ENCODE measurements around the gene ZNF285.
"Not testable (repeated sequence)": the region's sequence is repeated elsewhere in the genome, so short reads cannot be mapped to it uniquely, and the experiment has no call there.

Gene ZNF285

DNA sequence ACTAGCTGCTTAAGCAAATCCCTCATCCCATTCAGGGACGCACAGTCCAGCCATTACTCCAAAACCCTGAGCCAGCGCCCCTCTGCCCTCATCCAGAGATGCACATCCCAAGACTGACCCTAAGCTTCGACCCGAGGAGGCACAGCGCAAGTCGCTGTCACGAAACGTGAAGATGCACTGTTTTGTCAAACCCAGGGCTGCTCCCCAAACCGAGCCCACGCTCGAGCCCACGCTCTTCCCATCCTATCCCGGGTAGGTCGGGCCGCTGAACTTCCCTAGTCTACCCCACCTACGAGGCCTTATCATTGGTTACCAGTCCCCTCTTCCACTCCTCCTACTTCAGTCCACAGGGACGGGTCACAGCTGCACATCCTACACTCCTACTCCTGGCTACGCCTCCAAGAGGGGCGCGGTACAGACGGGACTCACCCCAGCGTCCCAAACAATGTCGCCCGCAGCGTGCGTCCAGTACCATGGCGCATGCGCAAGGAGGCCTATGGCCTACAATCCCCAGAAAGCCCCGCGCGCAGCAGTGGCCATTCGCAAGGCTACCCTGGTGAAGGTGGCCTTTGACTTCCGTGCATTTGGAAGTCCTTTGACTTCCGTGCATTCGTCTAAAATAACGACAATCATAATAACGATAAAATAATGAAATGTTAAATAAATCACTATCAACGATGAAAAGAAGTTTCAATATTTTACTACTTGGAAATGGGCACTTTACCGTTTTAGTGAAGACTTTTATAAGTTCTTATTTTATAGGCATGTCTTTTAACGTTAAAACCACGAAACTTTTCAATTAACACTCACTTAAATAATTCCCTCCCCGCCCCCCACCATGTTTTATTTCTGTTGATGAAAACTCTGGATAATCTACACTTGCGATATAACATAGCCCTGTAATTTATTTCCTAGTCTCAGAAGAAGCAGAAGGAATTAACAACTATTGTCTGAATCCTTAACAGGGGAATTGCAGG is at the start of gene ZNF285:
Gene ZNF285 (minus strand): TSS at position 470 of the 977 bp plus-strand sequence. CDS start 4,395 bp downstream, outside the sequence.
- DNase-seq (ENCODE audit: low read depth), result peak; percentile 67

- DNase-seq (ENCODE audit: low read depth), result peak; percentile 57
Measured at GRCh38 chr19:44447916-44448674, 46.7 kb upstream of the ZNF285 start, which contains the start of gene ZNF229. Gene ZNF229, minus strand, starts transcription at chr19:44448472. Its CDS starts 5,625 bp downstream, at chr19:44442847.

- DNase-seq (ENCODE audit: low read depth), result no peak
Measured at GRCh38 chr19:44438441-44438840, 37.0 kb upstream of the ZNF285 start.

DNA sequence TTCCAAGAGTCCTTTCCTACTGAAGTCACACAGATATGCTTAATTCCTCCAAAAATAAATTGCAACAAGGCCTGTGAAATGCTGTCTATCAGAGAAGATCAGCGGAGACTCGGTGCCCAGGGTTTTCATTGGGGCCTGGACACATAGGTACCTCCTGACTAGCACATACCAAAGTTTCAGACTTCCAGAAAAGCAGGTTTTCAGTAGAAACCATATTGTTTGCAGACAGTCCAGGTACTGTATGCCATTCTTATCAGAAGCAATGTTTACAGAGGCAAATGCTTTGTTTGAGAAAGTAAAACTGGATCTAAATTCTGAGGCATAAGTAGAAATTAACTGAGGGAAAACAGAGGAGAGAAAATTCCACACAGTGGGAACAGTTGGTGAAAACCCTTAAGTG is 34.0 kb upstream of the ZNF285 start:
- DNase-seq (ENCODE audit: low read depth), result no peak

DNA sequence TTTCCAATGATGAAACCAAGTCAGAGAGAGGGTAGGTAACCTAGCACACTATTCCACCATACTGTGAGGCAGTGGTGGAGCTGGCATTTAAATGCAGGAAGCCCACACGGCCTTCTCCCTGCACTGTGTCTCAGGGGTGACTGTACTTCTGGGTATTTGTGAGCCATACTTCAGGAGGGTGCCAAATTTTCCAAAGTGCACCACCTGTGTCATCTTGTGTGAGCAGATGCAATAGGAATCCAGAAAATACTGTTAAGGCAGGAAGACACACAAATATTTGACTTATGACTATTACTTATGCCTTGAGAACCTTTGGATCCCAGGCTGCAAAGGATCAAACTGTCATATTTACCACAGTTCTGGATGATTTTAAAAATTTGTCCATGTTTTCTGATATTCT is 29.5 kb upstream of the ZNF285 start:
- DNase-seq (ENCODE audit: low read depth), result no peak

GRCh38 chr19:44415553-44415952 is 14.1 kb upstream of the ZNF285 start:
- DNase-seq (ENCODE audit: low read depth), result not testable (repeated sequence)

DNA sequence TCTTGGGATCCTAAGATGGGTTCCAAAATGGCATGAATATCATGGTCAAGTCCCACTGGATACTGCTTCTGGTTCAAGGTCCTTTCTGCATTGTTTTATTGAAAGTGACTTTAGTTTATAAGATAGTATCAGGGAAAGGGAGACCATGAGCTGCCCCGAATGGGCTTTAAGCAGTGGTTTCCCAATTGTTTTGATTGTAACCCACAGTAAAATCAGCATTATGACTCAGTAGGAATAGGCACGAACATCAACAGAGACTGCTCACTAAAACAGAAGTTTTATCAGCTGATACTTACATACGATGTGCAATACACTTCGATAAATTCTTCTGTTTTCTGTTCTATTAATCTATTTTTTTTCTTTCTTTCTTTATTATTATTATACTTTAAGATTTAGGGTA is 12.1 kb downstream of the ZNF285 start:
- not testable (repeated sequence) for DNase-seq (ENCODE audit: low read depth)

DNA sequence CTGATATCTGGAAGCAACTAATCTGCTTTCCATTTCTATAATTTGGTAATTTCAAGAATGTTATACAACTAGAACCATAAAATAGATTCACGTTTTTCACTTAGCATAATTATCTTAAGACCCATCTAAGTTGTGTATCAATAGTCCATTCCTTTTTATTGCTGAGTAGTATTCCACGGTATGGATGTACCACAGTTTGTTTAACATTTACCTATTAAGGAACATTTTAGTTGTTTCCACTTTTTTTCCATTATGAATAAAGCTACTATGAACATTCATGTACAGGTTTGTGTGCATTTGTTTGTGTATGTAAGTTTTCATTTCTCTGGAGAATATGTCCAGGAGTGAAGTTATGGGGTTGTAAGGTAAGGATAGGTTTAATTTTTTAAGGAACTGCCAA is 26.6 kb downstream of the ZNF285 start:
- DNase-seq (ENCODE audit: low read depth), result no peak

- DNase-seq (ENCODE audit: low read depth), result no peak
Measured at GRCh38 chr19:44371815-44372480, 29.5 kb downstream of the ZNF285 start.

DNA sequence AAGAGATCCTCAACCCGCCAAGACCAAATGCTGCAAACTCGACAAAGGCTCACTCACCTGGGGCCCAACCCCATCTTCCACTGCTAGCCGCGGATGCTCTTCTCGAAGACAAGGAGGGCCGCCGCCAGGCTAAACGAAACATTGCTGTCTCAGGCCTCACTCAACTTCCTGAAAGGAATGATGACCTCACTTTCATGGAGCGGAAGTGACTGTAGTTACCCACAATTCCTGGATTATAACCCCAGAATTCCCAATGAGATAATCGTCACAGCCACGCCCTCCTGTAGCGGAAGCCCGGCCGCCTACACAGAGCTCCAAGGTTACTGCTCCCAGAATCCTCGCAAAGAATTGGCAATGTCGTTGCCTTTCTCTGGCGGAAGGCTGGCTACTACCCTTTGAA is 34.4 kb downstream of the ZNF285 start:
- no peak for DNase-seq (ENCODE audit: low read depth)

DNA sequence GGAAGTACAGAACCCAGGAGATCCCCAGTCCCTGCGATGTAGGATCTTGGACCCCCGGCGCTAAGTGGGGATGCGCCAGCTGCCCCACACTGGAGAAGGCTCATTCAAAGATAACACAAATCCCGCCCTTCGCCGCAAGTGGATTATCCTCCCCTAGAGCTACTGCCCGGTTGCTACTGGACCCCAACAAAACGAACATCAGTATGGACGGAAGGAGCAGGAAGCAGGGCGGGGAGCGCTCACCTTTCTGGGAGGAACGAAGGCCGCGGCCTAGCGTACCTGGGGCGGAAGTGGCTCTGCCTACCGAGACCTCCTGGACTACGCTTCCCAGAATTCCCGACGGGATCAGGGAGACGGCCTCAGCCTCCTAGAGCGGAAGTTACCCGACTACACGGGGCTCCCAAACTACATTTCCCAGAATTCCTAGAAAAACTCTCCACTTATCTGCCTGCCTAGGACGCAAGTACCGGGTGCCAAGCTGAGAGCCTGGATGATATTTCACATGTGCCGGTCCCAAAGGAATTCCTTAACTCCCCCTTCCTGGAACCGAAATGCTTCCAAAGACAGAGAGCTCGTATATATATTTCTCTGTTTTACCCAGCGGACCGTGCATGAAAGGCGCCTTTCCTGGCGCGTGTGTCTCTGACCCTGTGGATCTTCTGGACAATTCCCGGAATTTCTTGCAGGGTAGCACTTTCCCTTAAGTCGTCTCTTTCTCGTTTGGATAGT is 44.9 kb downstream of the ZNF285 start, which contains the start of gene ZNF112:
Gene ZNF112 (minus strand): TSS at position 298 of the 729 bp plus-strand sequence. CDS start 16,141 bp downstream, outside the sequence.
- peak; percentile 2 for DNase-seq (ENCODE audit: low read depth)

GRCh38 chr19:44346556-44346955 is 54.9 kb downstream of the ZNF285 start:
- DNase-seq (ENCODE audit: low read depth), result no peak

GRCh38 chr19:44345959-44346358 is 55.4 kb downstream of the ZNF285 start:
- no peak for DNase-seq (ENCODE audit: low read depth)

DNA sequence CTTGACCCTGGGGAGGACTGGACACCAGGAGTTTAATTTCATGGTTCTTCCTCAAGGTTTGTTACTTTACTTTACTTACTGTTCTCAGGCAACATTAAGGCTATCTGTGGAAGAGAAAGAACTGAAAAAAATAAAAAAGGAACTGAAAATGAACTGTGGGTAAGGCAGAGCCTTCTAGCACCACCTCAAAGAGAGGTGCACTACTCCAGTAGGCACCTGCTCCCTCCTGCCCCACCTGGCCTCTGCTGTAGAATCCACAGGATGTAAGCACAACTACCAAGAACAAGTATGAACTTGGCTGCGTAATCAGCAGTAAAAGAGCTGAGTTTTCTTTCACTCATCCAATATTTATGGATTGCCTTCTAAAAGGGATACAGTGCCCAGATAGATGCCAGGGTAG is 57.2 kb downstream of the ZNF285 start:
- DNase-seq (ENCODE audit: low read depth), result no peak

DNA sequence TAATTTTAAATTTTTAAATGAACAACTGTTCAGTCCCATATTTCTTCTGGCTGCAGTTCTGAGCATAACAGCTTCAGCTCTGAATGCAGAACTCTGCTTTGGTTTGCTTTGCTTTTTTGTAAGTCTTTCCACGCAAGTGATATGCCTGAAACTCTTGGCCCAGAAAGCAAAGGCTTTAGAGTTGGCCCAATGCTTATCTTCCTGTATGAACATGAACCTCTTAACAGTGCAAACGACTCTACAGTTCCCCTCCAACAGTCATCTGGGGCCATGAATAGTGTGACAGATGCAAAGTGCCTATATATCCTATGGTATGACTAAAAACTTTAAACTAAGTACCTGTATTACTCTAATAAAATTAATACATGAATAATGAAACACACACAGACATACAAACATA is 59.6 kb downstream of the ZNF285 start:
- no peak for DNase-seq (ENCODE audit: low read depth)

GRCh38 chr19:44334639-44335038 is 66.8 kb downstream of the ZNF285 start:
- not testable (repeated sequence) for DNase-seq (ENCODE audit: low read depth)

All from stimulated activated CD8-positive, alpha-beta memory T cell treated with anti-CD3 and anti-CD28 coated beads, Interleukin-4, amount 100 ng/mL, for 24 hours (primary cell).